Endometrial microvascular endothelial cells (primary cell): ENCODE measurements around the gene SUPT6H. TPM values are rescaled to one million over a fixed set of nuclear protein-coding genes. Genes with fewer than 3 reads are reported as not detected.

ENCODE experiments used
- in situ Hi-C: cut with HindIII; loops from 2 replicates; pipeline ENCODE4 v1.10.0; 2017; ENCODE audit warnings: low sequenced_read_pairs, low pct_unique_long_range_greater_than_20kb; ENCODE audit errors: inconsistent ontology term
- total RNA-seq: library from RNA; depleted of rRNA; stranded (reverse); fragments of >200 nt; gene quantifications from one replicate; pipeline ENCODE4 v1.2.3, GENCODE V29; 2015; ENCODE audit errors: inconsistent ontology term

SUPT6H gene
- total RNA-seq, 1 donor from 2014 or later, result 38.7 TPM

DNA sequence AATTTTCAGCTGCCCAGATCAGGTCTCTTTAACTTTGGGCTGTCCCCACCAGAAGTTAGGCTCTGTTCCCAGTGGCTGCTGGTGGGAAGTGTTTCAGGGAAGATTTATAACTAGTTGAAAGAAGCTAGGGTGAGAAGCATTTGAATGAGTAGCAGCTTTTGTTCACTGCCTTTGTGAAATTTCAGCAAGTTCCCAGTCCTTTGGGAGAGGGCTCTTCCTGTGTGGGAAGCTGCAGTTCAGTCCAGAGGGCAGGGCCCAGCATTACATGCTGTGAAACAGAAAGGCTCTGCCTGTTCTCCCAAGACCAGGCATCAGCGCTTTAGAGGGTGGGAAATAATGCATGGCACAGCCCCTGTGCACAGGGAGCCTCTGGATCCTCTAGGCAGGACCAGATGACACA lies 31.9 kb downstream of the SUPT6H start:
- in situ Hi-C loops, result no loop called here

DNA sequence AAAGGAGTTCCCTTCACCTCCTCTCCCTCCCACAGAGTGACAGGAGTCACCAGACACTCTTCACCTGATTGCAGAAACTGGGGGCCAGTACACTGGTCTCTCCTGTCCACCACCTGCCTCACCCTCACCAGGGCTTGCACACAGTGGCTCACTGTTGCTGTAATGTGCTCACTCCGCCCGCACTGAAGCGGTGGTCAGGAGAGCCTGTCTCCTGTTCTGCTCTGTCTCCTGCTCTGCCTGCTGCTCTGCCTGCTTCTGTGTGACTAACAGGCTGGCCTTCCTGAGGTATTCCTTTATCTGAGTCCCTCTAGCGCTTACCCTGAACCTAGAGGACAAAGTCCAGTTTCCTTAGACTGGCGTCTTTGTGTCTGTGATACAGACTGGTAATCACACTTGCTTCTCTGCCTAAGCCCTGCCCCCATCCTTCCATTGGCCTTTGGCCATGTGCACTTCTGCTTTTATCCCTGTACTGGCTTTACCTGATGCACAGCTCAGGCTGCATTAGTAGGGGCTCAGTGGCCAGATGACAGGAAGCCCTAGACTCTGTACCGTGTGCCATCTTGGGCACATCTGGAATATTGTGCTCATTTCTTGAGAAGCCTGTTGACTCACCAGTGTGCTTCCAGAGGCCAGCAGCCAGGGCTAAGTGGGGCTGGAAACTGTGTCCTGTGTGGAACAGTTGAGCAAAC lies 36.4 kb downstream of the SUPT6H start:
- in situ Hi-C loops, result no loop called here

DNA sequence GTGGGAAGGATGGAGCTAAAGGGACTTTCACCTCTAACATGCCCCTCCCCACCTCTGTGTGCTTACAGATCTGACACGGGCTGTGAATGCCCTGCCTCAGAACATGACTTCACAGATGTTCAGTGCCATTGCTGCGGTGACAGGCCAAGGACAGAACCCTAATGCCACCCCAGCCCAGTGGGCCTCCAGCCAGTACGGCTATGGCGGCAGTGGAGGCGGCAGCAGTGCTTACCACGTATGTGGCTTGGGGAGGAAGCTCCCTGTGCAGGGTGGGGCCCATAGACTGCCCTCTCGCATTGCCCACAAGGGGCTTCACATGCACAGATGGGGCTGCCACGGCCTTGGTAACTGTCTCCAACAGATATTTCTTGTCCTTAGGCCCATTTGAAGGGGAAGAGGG lies 38.3 kb downstream of the SUPT6H start:
- in situ Hi-C loops, result no loop called here

DNA sequence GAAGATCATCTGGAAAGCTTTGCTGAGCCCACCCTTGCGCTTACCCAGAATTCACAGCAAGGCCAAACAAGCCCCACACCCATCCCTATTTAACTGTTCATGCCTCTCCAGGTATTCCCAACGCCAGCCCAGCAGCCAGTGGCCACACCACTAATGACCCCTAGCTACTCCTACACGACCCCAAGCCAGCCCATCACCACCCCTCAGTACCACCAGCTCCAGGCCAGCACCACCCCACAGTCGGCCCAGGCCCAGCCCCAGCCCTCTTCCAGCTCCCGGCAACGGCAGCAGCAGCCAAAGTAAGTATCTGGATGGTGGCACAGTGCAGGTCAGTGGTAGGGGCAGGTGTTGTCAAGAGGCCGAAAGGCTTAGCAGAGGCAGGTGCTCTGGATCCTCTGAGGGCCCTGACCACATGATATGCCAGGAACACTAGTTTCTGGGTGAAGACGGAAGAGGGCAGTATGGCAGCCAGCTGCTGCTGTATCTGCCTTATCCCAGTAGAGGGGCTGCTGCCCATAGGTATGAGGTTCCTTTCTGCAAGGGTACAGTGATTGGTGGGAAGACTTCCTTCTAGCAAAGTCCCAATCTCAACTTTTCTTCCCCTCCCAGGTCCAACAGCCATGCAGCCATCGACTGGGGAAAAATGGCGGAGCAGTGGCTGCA lies 39.0 kb downstream of the SUPT6H start:
- in situ Hi-C loops, result no loop called here

DNA sequence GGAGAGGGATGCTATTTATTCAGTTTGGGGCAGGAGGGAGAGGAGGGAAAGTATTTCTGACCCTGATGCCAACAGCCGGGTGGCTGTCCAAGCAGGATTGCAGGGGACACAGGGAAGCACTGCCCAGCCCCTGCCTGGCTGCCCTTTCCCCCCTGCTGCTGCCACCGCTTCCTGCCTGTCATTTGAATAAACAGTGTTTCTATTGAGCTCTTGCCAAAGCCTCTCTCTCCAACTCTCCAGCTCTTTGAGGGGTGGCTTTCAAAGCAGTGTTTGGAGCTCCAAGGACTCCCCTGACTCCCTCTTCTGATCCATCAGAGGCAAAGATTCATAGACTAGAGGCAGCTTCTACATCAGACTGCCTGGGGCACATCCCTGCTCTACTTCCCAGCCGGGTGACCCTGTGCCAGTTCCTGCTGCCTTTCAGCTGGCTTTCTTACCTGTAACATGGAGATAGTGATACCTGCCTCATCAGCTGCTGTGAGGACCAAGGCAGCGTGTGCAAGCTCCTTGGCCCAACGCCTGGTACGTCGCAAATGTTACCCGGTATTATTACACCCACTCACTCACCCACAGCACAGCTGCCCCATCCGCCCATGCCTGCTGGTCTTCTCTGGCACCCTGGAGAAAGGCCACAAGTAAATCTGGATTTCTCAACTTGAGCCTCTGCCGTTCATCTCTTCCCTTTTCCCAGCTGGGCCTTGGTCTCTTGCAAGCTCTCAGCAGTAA lies 40.2 kb downstream of the SUPT6H start:
- in situ Hi-C loops, result no loop called here

DNA sequence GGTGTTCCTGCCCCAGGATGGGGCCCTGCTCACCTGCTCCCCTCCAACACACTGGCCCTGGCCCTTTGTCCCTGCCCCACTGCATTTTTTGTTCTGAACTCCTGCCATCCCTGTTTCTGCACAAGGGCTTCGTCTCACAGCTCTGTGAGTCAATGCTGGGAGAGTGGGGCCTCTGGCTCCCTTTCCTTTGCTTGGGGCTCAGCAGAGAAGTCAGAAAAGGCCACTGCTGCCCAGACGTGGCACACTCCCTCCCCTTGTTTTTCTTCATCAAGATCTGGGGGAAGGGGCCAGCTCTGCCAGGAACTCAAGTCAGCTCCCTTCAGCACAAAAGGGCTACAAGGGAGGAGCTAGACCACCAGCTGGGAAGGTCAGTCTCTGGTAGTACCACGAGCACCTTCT lies 40.7 kb downstream of the SUPT6H start:
- in situ Hi-C loops, result no loop called here

DNA sequence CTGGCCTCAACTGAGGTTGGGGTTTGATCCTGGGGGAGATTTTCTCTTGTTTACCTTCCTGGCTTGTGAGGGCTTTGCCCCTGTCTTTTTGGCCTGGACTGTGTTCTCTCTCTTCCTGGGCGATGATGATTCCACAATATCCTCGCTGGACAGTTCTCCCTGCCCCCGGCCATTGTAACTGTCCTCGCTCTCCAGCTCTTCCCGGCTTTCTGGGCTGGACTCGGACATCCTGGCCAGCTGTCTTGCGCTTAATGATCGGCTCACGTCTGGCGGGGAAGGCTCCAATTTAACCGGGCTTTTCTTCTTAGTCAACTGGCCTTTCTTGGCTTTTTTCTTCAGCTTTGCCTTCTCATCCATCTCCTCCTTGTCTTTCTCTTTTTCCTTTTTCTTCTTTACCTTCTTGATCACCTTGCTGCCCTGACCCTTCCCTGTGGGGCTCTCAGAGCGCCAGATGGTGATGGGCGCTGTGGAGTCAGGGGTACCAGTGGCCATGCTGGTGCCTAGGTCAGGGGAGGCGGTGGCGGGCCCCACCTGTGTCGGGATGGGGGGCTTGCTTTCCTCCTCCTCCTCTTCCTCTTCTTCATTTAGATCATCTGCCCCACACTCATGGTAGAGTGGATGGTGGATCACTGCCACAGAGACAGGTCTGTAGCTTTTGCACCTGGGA lies 41.7 kb downstream of the SUPT6H start:
- in situ Hi-C loops, result no loop called here

DNA sequence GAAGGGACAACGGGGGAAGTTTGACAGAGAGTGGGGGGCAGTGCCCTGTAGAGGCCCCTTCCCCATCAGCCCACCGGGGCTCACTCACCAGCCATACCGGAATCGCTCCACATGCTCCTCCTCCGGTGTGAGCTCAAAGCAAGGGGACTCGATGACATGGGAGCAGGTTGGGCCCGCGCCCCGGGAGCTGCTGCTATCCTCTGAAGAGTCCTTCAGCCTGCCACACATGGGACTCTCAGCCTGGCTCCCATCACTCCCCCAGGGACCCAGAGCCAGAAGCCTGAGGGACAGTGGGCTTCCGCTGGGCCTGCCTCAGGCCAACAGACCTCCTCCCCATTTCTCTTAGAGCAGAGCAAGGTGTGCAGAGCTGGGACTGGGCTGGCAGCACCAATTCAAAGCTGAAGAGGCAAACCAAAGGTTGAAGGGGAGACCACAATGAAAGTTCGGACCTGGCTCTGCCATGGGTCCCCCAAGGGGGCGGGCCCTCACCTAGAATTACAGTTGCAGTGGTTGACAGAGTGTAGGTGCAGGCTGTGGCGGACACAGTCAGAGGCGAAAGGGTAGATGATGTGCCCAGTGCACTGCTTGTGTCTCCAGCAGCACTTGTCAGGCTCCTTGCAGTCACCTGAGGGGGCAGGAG lies 42.3 kb downstream of the SUPT6H start:
- in situ Hi-C loops, result no loop called here

DNA sequence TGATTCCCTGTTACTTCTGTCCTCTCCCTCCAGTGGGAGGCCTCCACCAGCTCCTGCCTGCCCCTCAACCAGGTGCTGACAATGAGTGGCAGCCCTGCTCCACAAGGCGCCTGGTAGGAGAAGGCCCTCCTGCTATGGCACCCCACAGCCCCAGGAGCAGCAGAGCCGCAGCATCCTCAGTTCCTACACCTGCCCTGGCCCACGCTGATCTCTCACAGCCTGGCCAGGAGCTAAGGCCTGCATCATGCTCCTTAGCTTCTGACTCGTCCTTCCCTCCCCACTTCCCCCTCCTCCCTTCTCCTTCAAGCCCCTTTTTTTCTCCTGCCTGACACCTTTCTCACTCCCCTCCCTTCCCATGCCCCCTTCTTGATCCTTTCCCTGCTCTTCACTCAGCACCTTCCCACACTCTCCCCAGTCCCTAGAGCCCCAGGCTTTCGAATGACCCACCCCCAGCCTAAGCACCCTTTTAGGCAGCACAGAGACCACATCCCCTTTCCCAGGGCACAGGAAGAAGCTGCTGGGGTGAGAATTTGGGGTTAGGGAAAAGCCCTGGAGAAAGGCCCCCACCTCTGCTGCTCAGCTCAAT lies 43.2 kb downstream of the SUPT6H start:
- in situ Hi-C loops, result no loop called here

DNA sequence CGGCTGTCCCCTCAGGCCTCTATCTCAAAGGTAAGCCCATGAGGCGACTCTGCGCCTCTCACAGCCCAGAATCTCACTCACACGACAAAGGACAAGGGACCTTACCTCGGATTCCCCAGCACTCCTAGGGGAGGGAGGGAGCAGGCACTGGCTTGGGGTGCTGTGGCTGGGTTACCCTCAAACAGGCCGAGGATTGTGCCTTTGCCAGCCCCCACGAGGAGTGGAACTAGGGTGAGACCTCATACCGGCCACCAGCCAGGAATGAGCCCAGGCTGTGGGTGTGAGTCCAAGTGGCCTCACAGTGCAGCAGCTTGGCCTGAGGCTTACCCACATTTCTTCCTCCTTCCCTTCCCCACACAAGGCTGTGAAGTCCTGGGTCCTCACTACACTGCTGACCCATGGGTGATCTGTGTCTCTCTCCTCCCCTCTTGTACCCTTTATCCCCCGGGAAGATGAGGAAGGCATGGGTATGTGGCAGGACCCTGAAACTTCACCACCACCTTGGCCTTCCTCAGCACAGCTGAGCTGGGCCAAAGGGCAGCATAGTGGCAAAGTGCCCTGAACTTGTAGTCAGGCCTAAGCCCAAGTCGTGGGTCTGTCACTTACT lies 43.8 kb downstream of the SUPT6H start:
- in situ Hi-C loops, result no loop called here

DNA sequence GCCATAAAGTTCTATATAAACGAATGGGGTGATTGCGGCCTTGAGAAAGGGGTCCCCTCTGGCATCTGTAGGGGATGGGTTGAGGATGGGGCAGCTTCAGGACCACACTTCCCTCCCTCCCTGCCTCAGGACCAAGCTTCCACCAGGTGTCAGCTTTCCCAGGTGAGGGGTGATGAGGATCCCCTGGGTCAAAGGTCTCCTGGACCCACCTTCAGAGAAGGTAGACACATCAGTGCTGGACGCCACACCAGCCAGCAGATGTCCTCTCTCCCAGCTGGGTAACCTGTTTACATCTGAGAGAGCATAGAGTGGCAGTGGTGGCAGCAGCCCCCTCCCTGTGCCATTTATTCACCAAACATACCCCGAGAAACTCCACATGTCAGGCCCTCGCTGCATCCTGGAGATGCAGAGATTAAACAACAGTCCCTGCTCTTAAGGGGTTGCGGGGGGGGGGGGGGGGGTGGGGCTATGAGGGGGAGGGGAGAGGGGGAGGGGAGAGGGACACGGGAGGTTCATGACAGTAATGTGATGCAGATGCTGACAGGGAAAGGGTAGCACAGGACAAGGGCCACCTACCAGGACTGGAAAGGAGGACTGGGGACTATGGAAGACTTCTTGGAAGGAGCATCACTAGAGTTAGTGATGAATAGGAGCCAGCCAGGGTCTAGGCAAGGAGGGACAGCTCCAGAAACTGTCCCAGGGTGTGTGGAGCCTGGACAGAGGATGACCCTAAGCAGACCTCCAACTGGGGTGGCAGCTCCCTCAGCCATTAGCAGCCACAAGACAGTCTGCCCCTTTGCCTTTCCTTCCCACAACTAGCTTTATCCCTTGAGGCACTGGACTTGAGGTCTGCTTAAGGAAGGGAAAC lies 44.7 kb downstream of the SUPT6H start:
- in situ Hi-C loops, result no loop called here

DNA sequence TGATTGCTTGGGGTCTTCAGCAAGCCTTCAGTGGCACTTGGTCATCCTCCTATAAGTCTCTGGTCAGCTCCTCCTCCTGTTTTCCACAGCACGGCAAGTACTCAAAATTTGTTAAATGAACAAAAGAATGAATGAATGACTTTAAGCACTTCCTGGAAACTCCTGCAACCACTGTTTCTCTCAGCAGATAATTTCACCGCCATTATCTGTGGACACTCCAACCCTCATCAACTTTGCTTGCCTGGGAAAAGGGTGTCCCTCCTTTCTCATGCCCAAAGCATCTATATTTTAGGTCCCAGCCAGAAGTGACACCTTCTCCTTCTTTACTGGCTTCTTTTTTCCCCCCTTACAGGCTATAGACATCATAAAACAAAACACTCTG lies 45.3 kb downstream of the SUPT6H start:
- in situ Hi-C loops, result no loop called here

DNA sequence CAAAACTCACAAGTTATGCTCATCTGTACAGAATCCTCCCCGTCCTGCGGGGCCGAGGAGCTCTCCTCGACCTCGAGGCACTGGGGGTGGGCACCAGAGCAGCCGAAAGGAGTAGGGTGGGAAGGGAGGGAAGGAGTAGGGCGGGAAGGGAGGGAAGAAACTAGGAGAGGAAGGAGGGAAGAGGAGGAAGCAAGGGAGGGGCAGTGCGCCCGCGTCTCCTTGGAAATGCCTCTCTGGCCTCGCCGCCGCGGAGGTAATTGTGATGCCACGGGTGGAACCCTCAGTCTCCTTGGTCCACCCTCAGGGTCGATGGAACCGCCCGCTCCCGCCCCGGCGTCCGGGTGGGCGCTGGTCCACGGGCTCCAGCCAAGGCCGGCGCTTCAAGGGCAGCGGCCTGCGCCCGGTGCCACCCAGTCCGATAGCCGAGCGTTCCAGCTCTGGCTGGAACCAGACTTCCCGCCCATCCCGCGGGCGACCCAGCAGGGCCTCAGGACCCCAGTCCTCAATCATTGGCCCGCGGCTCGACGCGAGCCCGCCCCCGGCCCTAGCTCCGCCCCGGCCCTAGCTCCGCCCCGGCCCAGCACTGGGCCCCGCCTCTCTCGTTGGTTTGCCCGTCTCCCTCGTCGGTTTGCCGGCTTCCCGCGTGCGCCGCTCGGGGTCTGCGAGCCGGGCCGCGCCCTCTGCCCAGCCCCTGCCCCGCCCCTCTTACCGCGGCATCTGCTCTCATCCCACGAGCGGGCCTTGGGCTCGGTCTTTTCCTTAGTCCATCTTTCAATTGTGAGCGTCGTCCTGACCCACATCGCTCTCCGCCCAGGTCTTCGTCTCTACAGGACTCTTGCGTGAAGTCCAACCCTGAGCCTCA lies 49.1 kb downstream of the SUPT6H start:
- in situ Hi-C loops, result no loop called here

DNA sequence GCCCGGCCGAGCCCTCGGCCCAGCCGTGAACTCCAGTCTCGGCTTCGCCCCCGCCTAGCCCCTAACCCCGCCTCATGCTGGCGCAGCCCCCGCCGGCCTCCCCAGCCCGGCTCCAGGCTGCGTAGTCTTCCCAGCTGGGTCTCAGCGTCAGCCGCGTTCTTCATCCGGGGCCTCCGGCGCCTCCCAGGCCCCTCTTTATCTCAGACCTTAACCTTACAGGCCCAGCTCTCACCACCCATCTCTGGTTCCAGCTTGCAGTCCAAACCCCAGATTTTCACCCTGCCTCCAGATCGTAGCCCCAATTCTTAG lies 49.7 kb downstream of the SUPT6H start, which contains the start of gene PROCA1:
Gene PROCA1 (minus strand): TSS at position 166 of the 309 bp plus-strand sequence. CDS start 228 bp downstream, outside the sequence.
- in situ Hi-C loops, result no loop called here

DNA sequence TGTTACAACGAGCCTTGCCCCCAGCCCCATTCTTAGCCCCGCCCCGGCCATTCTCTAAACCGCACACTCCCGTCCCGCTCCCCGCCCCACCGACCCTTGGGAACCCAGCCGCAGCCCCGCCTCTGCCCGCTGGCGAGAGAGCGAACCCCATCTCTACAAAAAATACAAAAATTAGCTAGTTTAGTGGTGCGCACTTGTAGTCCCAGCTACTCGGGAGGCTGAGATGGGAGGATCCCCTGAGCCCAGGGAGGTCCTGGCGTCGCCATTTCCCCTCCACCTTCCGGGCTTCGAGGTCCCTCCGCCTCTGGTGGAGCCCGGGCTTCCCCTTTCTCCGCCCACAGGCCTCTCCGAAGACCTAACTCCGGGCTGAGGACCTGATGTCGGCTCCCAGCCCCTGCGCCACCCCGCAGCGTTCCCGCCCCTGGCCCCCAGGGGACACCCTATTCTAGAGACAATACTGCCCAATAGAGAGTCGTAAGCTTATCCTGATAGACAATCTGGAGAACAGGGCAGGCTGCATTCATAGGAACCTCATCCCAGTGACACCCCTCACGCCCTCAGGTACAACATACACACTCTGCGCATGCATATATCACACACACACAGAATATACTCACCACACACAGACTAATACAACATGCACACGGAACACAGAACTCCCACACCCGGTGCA lies 50.2 kb downstream of the SUPT6H start:
- in situ Hi-C loops, result no loop called here

DNA sequence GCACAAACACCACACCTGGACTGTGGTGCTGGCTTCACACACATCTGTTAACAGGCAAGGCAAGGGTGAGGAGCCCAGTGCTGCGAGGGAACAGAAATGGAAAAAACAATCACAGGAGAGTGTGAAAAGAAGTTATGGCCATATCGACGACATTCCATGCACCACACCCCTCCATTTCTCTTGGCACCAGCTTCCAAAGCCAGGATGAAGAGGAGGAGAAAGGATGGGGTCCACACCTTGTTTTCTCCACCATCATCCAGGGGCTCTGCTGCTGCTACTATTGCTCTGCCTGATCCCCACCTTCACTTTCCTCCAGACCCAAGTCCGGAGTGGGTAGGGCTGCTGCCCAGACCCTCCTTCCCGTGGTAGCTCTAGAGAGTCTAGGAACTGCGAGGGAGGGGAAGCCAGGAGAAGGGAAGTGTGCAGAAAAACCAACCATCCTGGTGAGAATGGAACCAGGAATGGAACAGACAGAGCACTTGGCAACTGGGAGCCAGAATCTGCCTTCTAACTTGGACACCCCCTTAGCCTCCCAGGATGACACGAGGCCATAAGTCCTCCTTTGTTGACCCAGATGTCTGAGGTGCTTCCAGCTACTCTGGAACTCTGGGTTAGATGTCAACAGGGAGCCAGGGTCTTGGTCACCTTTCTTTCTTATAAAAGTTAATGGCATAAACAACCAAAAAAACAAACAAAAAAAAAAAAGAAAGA lies 50.9 kb downstream of the SUPT6H start:
- in situ Hi-C loops, result no loop called here
